ENCODE data around the gene NDUFB10. TPM values are rescaled to one million over a fixed set of nuclear protein-coding genes. Genes with fewer than 3 reads are reported as not detected.

Gene NDUFB10
- total RNA-seq, 2 donors from 2014 or later: 583 to 1,046 TPM

DNA sequence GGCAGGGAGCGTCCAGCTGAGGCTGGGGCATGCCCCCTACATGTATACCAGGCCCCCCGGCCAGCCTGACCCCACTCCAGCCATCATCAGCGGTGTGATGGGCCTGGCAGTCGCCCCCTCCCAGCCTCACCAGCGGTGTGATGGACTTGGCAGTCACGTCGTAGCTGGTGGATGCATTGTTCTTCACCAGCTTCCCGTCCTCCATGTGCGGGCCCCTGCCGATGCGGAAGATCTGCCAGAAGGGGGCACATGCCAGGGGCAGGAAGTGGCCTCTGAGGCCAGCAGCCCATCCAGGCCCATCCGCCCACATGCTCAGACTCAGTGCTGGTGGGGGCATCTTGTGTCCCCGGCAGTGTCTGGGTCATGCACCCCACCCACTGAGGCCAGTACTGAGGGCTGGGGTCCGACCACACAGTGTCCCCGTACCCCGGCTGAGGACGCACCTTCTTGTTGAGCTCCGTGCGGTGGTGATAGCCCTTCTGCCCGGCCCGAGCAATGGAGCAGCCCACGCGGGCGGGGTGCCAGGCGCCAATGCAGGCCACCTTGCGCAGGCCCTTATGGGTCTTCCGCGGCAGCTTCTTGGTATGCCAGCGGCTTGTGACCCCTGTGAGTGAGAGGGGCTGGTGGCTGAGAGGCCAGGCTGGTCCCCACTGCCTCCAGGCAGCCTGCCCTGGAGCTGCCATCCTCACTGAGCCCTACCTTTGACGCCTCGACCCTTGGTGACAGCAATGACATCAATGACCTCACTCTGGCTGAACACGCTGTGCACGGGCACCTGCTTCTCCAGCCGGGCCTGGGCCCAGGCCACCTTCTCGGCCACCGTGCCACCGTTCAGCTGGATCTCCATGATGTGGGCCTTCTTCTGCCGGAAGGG, 12.6 kb upstream of the NDUFB10 start:
- Histone ChIP-seq H3K27me3 (no peaks in the 10 kb centered on the region), H3K4me3 (no peak overlapping the region), H3K36me3 (no peaks in the 10 kb centered on the region), H3K4me1 (peaks cover 0 to 27% of the 10 kb centered on the region in 2 donors), H3K9me3 (no peaks in the 10 kb centered on the region), H3K27ac (no peak overlapping the region)
- no peak for DNase-seq (ENCODE audit: low spot score)
- TF ChIP-seq, protein P1, sequence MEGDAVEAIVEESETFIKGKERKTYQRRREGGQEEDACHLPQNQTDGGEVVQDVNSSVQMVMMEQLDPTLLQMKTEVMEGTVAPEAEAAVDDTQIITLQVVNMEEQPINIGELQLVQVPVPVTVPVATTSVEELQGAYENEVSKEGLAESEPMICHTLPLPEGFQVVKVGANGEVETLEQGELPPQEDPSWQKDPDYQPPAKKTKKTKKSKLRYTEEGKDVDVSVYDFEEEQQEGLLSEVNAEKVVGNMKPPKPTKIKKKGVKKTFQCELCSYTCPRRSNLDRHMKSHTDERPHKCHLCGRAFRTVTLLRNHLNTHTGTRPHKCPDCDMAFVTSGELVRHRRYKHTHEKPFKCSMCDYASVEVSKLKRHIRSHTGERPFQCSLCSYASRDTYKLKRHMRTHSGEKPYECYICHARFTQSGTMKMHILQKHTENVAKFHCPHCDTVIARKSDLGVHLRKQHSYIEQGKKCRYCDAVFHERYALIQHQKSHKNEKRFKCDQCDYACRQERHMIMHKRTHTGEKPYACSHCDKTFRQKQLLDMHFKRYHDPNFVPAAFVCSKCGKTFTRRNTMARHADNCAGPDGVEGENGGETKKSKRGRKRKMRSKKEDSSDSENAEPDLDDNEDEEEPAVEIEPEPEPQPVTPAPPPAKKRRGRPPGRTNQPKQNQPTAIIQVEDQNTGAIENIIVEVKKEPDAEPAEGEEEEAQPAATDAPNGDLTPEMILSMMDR (IDR thresholded peaks at IDR 0.05): no peak

DNA sequence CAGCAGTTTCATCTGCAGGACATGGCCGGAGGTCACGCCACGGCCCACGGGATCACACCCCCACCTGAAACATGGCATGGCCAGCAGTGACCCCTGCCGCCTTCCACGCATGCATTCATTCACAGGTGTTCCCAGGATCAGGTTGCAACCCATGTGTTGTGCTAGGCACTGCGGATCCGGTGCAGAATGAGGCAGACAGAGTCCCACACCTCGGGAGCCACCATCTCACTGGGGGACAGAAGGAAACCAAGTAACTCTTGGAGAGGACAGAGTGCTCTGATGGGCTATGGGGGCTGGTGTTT, 12.0 kb upstream of the NDUFB10 start:
- Histone ChIP-seq H3K27ac (no peak overlapping the region), H3K9me3 (no peaks in the 10 kb centered on the region), H3K36me3 (no peaks in the 10 kb centered on the region), H3K4me1 (peaks cover 0 to 21% of the 10 kb centered on the region in 2 donors), H3K27me3 (no peaks in the 10 kb centered on the region), H3K4me3 (no peak overlapping the region)
- TF ChIP-seq, protein P1 (IDR thresholded peaks at IDR 0.05): no peak
- no peak for DNase-seq (ENCODE audit: low spot score)

DNA sequence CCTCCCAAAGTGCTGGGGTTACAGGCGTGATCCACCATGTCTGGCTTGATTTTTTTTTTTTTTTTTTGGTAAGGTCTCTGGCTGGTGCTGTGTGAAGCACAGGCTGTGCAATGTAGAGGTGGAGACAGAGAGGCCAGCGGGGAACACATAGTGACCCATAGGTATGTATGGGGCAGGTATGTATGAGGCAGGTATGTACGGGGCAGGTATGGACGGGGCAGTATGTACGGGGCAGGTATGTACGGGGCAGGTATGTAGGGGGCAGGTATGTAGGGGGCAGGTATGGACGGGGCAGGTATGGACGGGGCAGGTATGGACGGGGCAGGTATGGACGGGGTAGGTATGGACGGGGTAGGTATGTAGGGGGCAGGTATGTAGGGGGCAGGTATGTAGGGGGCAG, 9.8 kb upstream of the NDUFB10 start:
- no peak overlapping the region for H3K27ac ChIP-seq
- DNase-seq (ENCODE audit: low spot score): no peak

DNA sequence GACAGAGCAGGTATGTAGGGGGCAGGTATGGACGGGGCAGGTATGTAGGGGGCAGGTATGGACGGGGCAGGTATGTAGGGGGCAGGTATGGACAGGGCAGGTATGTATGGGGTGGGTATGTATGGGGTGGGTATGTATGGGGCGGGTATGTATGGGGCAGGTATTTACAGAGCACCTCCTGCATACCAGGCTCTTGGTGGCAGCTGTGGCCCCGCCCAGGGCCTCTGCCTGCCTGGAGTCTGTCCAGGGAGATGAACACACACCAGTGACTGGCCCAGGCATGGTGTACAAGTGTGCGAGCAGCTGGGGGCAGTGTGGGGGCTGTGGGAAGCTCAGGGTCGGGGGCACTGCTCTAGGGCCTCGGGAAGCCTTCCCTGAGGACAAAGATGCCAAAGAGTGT, 9.3 kb upstream of the NDUFB10 start:
- Histone ChIP-seq H3K9me3 (no peaks in the 10 kb centered on the region), H3K4me1 (peaks cover 0 to 18% of the 10 kb centered on the region in 2 donors), H3K36me3 (no peaks in the 10 kb centered on the region), H3K4me3 (no peak overlapping the region), H3K27ac (peak overlapping the region; percentile 67 to 80), H3K27me3 (no peaks in the 10 kb centered on the region)
- TF ChIP-seq, protein P1 (IDR thresholded peaks at IDR 0.05): no peak
- no peak for DNase-seq (ENCODE audit: low spot score)

More for the DNA sequence above, 9.8 kb upstream of the NDUFB10 start:
- no peaks in the 10 kb centered on the region for H3K27me3 ChIP-seq
- peaks cover 0 to 13% of the 10 kb centered on the region in 2 donors for H3K4me1 ChIP-seq
- H3K36me3 ChIP-seq: no peaks in the 10 kb centered on the region
- TF ChIP-seq, protein P1 (IDR thresholded peaks at IDR 0.05): no peak
- H3K4me3 ChIP-seq: no peak overlapping the region
- H3K9me3 ChIP-seq: no peaks in the 10 kb centered on the region

DNA sequence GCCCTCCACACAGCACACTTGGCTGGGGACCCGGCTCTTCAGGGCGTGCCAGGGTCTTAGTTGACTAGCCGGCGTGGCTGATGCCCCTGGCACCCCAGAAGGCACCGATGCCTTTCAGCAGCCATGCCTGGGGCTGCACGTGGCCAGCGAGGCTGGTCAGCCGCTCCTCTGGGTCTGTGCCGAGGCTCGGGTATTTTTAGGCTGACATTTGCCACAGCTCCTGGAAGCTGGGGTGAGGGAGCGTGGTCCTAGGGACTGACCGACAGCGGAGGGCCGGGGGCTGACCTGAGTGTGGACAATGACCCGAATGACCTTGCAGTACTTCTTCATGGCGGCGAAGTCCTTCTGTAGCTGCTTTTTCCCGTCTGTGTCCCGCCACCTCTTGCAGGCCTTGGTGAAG, 8.8 kb upstream of the NDUFB10 start:
- TF ChIP-seq, protein P1 (IDR thresholded peaks at IDR 0.05): no peak
- DNase-seq (ENCODE audit: low spot score): no peak
- Histone ChIP-seq H3K27ac (peak overlapping the region; percentile 67 to 80), H3K9me3 (no peaks in the 10 kb centered on the region), H3K27me3 (no peaks in the 10 kb centered on the region), H3K4me3 (no peak overlapping the region), H3K4me1 (peaks cover 0 to 18% of the 10 kb centered on the region in 2 donors), H3K36me3 (no peaks in the 10 kb centered on the region)

Data from right atrium auricular region (tissue), 2 donors.